CD4-positive, alpha-beta T cell (primary cell): ENCODE data around the gene MAPKAP1. TPM values are rescaled to one million over a fixed set of nuclear protein-coding genes. Genes with fewer than 3 reads are reported as not detected.

Experiments
- ATAC-seq: fragments of 200-7000 bp; cut with Tn5 transposase; one replicate; pipeline ENCODE4 v1.10.0; 2022; ENCODE audit warnings: mild to moderate bottlenecking; ENCODE audit not compliant: poor library complexity
- CTCF ChIA-PET: fragments of 350-600 bp; sonication (Branson Sonifier 250); formaldehyde crosslinking; loops from one replicate; lab custom pipeline; 2021; ENCODE audit warnings: antibody characterized with exemption, inconsistent platforms; lab: Charles Lee
- POLR2A ChIA-PET: fragments of 350-600 bp; sonication (Branson Sonifier 250); formaldehyde crosslinking; loops from one replicate; lab custom pipeline; 2021; ENCODE audit warnings: antibody characterized with exemption, inconsistent platforms; lab: Charles Lee
- DNase-seq, 14 experiments: peaks; one replicate each; pipeline ENCODE4 v3.0.0-alpha.2; 2013 to 2020; ENCODE audit warnings: mixed read lengths in 2 of 14
- H3K27ac ChIP-seq, 2 donors: one replicate each; pipeline versions ENCODE4 v1.5.1 to v1.7.0; 2013; ENCODE audit warnings: low read length in 2 of 2, low read depth in 1 of 2, mild to moderate bottlenecking in 1 of 2
- H3K27me3 ChIP-seq, 2 experiments: 1 replicate in 1 of 2; 2 replicates in 1 of 2; pipeline versions ENCODE4 v1.6.1 to v1.7.0; 2013; ENCODE audit warnings: low read length in 2 of 2, control low read depth in 1 of 2, mild to moderate bottlenecking in 1 of 2, moderate library complexity in 1 of 2; ENCODE audit not compliant: insufficient read depth in 2 of 2, control insufficient read depth in 1 of 2
- H3K36me3 ChIP-seq: one replicate; pipeline ENCODE4 v1.6.1; 2013; ENCODE audit warnings: low read length, control low read depth; ENCODE audit not compliant: insufficient read depth
- H3K4me1 ChIP-seq: one replicate; pipeline ENCODE4 v1.6.1; 2013; ENCODE audit warnings: low read length, control low read depth; ENCODE audit not compliant: insufficient read depth
- H3K4me3 ChIP-seq: one replicate; pipeline ENCODE4 v1.5.1; 2013; ENCODE audit warnings: mild to moderate bottlenecking, low read length, moderate library complexity
- H3K9me3 ChIP-seq, 2 experiments: 1 replicate in 1 of 2; 2 replicates in 1 of 2; pipeline versions ENCODE4 v1.6.1 to v1.7.0; 2013; ENCODE audit warnings: low read length in 2 of 2, mild to moderate bottlenecking in 2 of 2, control low read depth in 1 of 2, moderate library complexity in 1 of 2; ENCODE audit not compliant: control insufficient read depth in 1 of 2, insufficient read depth in 1 of 2
- H3K27ac Mint-ChIP-seq: one replicate; pipeline ENCODE4 v1.8.0; 2020; ENCODE audit warnings: mixed read lengths
- H3K27me3 Mint-ChIP-seq: one replicate; pipeline ENCODE4 v1.8.0; 2021; ENCODE audit warnings: mixed read lengths
- H3K36me3 Mint-ChIP-seq: one replicate; pipeline ENCODE4 v1.8.0; 2021; ENCODE audit warnings: low read depth, mixed read lengths
- H3K4me1 Mint-ChIP-seq: one replicate; pipeline ENCODE4 v1.8.0; 2021; ENCODE audit warnings: low read depth, mixed read lengths
- H3K4me3 Mint-ChIP-seq: one replicate; pipeline ENCODE4 v1.8.0; 2020; ENCODE audit warnings: mild to moderate bottlenecking, mixed read lengths
- H3K9me3 Mint-ChIP-seq: one replicate; pipeline ENCODE4 v1.8.0; 2020; ENCODE audit warnings: mixed read lengths
- intact Hi-C, 2 experiments: fragments of 100-400 bp; cut with DNase I in 1 of 2; cut with micrococcal nuclease in 1 of 2; formaldehyde crosslinking; loops; one replicate each; pipeline versions ENCODE4 v1.15.1 to v1.9.0; 2023 to 2025; cut with DNase I, micrococcal nuclease
- total RNA-seq, 174 experiments: library from RNA in 2 of 174; stranded (reverse) in 2 of 174; gene quantifications; one replicate each; pipeline ENCODE4 v1.2.3 and lab custom pipeline; 2021 to 2026
- TF ChIP-seq, protein P1 (sequence below): fragments of 200-600 bp; IDR thresholded peaks from one replicate; pipeline ENCODE4 v1.8.0; 2022; ENCODE audit warnings: antibody characterized with exemption, mild to moderate bottlenecking

MAPKAP1 gene
- total RNA-seq, 2 experiments from 2014 or later, result 40.3 to 44.9 TPM

DNA sequence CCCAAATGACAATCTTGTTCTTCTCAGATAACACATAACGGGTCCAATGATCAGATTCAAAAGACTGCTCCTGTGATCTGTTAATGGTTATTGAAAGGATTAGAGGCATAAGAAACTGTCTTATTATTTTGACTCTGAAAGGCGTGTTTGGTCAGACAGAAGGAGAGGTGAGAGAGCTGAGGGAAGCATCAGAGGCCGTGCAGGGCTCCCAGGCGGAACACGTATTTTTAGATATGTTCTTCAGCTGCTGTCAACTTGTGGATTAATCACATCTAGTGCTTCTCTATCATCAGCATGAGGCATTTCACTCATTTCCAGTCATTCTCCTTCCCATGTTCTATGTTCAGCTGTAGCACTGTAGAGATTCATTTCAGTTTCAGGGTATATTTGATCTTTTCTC is 199.8 kb downstream of the MAPKAP1 start:
- peaks cover 4% of the 10 kb centered on the region for H3K9me3 Mint-ChIP-seq
- no peak overlapping the region for H3K4me3 Mint-ChIP-seq
- intact Hi-C loops, result no loop called here
- DNase-seq, result no peak
- H3K27ac Mint-ChIP-seq, result no peak overlapping the region
- TF ChIP-seq, protein P1, sequence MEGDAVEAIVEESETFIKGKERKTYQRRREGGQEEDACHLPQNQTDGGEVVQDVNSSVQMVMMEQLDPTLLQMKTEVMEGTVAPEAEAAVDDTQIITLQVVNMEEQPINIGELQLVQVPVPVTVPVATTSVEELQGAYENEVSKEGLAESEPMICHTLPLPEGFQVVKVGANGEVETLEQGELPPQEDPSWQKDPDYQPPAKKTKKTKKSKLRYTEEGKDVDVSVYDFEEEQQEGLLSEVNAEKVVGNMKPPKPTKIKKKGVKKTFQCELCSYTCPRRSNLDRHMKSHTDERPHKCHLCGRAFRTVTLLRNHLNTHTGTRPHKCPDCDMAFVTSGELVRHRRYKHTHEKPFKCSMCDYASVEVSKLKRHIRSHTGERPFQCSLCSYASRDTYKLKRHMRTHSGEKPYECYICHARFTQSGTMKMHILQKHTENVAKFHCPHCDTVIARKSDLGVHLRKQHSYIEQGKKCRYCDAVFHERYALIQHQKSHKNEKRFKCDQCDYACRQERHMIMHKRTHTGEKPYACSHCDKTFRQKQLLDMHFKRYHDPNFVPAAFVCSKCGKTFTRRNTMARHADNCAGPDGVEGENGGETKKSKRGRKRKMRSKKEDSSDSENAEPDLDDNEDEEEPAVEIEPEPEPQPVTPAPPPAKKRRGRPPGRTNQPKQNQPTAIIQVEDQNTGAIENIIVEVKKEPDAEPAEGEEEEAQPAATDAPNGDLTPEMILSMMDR, result no peak
- no peaks in the 10 kb centered on the region for H3K4me1 Mint-ChIP-seq
- Histone ChIP-seq H3K27me3 (no peaks in the 10 kb centered on the region), H3K36me3 (peaks cover 9% of the 10 kb centered on the region), H3K9me3 (no peaks in the 10 kb centered on the region), H3K4me1 (no peaks in the 10 kb centered on the region), H3K4me3 (no peak overlapping the region), H3K27ac (no peak overlapping the region)
- no peaks in the 10 kb centered on the region for H3K27me3 Mint-ChIP-seq
- ChIA-PET CTCF (interaction anchor here (1.4 kb wide), 1 partner anchor 15 kb away, joined by 3 read pairs; no protein-coding TSS in a partner anchor), POLR2A (no interaction called here)
- no peak for ATAC-seq
- peaks cover 44% of the 10 kb centered on the region for H3K36me3 Mint-ChIP-seq

- DNase-seq (no peak), ATAC-seq (no peak)
- ChIA-PET POLR2A (no interaction called here), CTCF (interaction anchor here (1.4 kb wide), 1 partner anchor 16 kb away, joined by 3 read pairs; no protein-coding TSS in a partner anchor)
- TF ChIP-seq, protein P1, result no peak
- Mint-ChIP-seq H3K36me3 (peaks cover 54% of the 10 kb centered on the region), H3K4me1 (no peaks in the 10 kb centered on the region), H3K27ac (no peak overlapping the region), H3K4me3 (no peak overlapping the region), H3K27me3 (no peaks in the 10 kb centered on the region), H3K9me3 (peaks cover 4% of the 10 kb centered on the region)
- Histone ChIP-seq H3K27me3 (no peaks in the 10 kb centered on the region), H3K9me3 (no peaks in the 10 kb centered on the region), H3K27ac (no peak overlapping the region), H3K4me1 (no peaks in the 10 kb centered on the region), H3K36me3 (peaks cover 9% of the 10 kb centered on the region), H3K4me3 (no peak overlapping the region)
- intact Hi-C loops, result no loop called here
Measured at GRCh38 chr9:125505988-125506438, 201.0 kb downstream of the MAPKAP1 start.

GRCh38 chr9:125504616-125505015 is 202.4 kb downstream of the MAPKAP1 start:
- H3K27ac ChIP-seq, result no peak overlapping the region
- H3K36me3 ChIP-seq, result peaks cover 9% of the 10 kb centered on the region
- H3K9me3 Mint-ChIP-seq, result peaks cover 4% of the 10 kb centered on the region
- ChIA-PET CTCF (no interaction called here), POLR2A (no interaction called here)
- H3K9me3 ChIP-seq, result no peaks in the 10 kb centered on the region
- peaks cover 65% of the 10 kb centered on the region for H3K36me3 Mint-ChIP-seq
- no peaks in the 10 kb centered on the region for H3K4me1 Mint-ChIP-seq
- intact Hi-C loops, result no loop called here
- no peak for ATAC-seq
- H3K27me3 ChIP-seq, result no peaks in the 10 kb centered on the region
- H3K27me3 Mint-ChIP-seq, result no peaks in the 10 kb centered on the region
- DNase-seq, result no peak
- no peak overlapping the region for H3K4me3 ChIP-seq
- TF ChIP-seq, protein P1, result no peak
- H3K4me1 ChIP-seq, result no peaks in the 10 kb centered on the region
- no peak overlapping the region for H3K27ac Mint-ChIP-seq
- H3K4me3 Mint-ChIP-seq, result no peak overlapping the region
